ENCODE data around the gene DES. TPM values are rescaled to one million over a fixed set of nuclear protein-coding genes. Genes with fewer than 3 reads are reported as not detected.

DES gene
- total and polyA plus RNA-seq, 2 donors from 2014 or later: 30.0 to 74.2 TPM

- peak in 1 of 5 donors; percentile 63 for DNase-seq
- H3K9me3 ChIP-seq (ENCODE audit: control insufficient read depth in 2 of 3, insufficient read depth in 1 of 3, low read length in 3 of 3): no peaks in the 10 kb centered on the region
- H3K9ac ChIP-seq (ENCODE audit: low read length in 3 of 3): no peak overlapping the region
- H3K4me3 ChIP-seq (ENCODE audit: low read length in 3 of 3): no peak overlapping the region
- no peak overlapping the region for H3K27ac ChIP-seq (ENCODE audit: low read depth in 2 of 2, low read length in 2 of 2)
- H3K27me3 ChIP-seq (ENCODE audit: control insufficient read depth, insufficient read depth, low read length): no peaks in the 10 kb centered on the region
- intact Hi-C loops (cut with DNase I): no loop called here
- no peaks in the 10 kb centered on the region for H3K4me1 ChIP-seq (ENCODE audit: control insufficient read depth in 2 of 3, insufficient read depth in 2 of 3, low read depth in 1 of 3, low read length in 3 of 3)
- no peaks in the 10 kb centered on the region for H3K36me3 ChIP-seq (ENCODE audit: control insufficient read depth in 2 of 3, insufficient read depth in 3 of 3, low read length in 3 of 3)
- no peak for TF ChIP-seq CTCF (IDR thresholded peaks at IDR 0.05; ENCODE audit: borderline replicate concordance, extremely low read depth, insufficient read depth)
- no peak for FAIRE-seq
Measured at GRCh38 chr2:219458996-219459395, 40.8 kb downstream of the DES start.

- Histone ChIP-seq H3K4me3 (ENCODE audit: low read length in 3 of 3) (no peak overlapping the region), H3K9me3 (ENCODE audit: control insufficient read depth in 2 of 3, insufficient read depth in 1 of 3, low read length in 3 of 3) (no peaks in the 10 kb centered on the region), H3K27ac (ENCODE audit: low read depth in 2 of 2, low read length in 2 of 2) (peak overlapping the region in 1 of 2 donors; percentile 22), H3K36me3 (ENCODE audit: control insufficient read depth in 2 of 3, insufficient read depth in 3 of 3, low read length in 3 of 3) (no peaks in the 10 kb centered on the region), H3K4me1 (ENCODE audit: control insufficient read depth in 2 of 3, insufficient read depth in 2 of 3, low read depth in 1 of 3, low read length in 3 of 3) (no peaks in the 10 kb centered on the region), H3K9ac (ENCODE audit: low read length in 3 of 3) (no peak overlapping the region), H3K27me3 (ENCODE audit: control insufficient read depth, insufficient read depth, low read length) (no peaks in the 10 kb centered on the region)
- DNase-seq (peak; percentile 48 to 80 (median 69)), FAIRE-seq (no peak)
- intact Hi-C loops (cut with DNase I): no loop called here
- TF ChIP-seq CTCF (IDR thresholded peaks at IDR 0.05; ENCODE audit: borderline replicate concordance, extremely low read depth, insufficient read depth): peak; percentile 72
Measured at GRCh38 chr2:219459460-219460311, 41.5 kb downstream of the DES start.

- peak; percentile 75 to 93 (median 88) for DNase-seq
- H3K27me3 ChIP-seq (ENCODE audit: control insufficient read depth, insufficient read depth, low read length): no peaks in the 10 kb centered on the region
- intact Hi-C loops (cut with DNase I): no loop called here
- no peak for FAIRE-seq
- no peak overlapping the region for H3K9ac ChIP-seq (ENCODE audit: low read length in 3 of 3)
- no peak overlapping the region for H3K4me3 ChIP-seq (ENCODE audit: low read length in 3 of 3)
- no peaks in the 10 kb centered on the region for H3K9me3 ChIP-seq (ENCODE audit: control insufficient read depth in 2 of 3, insufficient read depth in 1 of 3, low read length in 3 of 3)
- H3K27ac ChIP-seq (ENCODE audit: low read depth in 2 of 2, low read length in 2 of 2): no peak overlapping the region
- no peaks in the 10 kb centered on the region for H3K36me3 ChIP-seq (ENCODE audit: control insufficient read depth in 2 of 3, insufficient read depth in 3 of 3, low read length in 3 of 3)
- H3K4me1 ChIP-seq (ENCODE audit: control insufficient read depth in 2 of 3, insufficient read depth in 2 of 3, low read depth in 1 of 3, low read length in 3 of 3): no peaks in the 10 kb centered on the region
- TF ChIP-seq CTCF (IDR thresholded peaks at IDR 0.05; ENCODE audit: borderline replicate concordance, extremely low read depth, insufficient read depth): no peak
Measured at GRCh38 chr2:219460424-219460926, 42.3 kb downstream of the DES start.

Measured in kidney (tissue), 14 donors.